ENCODE measurements around the gene SCGB1D1.

Gene SCGB1D1

DNA sequence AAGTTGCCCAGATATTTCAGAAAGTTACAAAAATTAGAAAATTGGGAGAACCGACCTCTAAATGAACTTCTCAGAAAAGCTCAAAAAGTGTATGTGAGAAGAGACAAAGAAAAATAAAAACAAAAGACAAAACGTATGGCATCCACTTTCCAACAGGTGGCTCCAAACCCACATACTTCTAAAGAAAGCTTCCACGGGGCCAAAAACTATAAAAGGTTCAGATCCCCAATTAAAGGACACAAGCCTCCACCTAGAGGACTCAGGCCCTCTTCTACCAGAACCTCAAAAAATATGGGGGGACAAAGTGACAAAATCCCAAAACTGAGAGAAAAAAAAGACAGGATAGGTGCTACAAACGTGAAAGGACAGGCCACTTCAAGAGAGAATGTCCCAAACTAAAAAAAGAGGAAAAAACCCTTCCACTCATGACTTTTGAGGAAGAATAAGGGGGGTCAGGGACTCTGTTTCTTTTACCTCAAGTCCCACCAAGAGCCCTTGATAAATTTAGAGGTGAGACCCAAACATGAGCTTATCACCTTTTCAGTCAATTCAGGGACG is 27.3 kb downstream of the SCGB1D1 start:
- H3K27me3 ChIP-seq (ENCODE audit: control insufficient read depth in 5 of 5, insufficient read depth in 4 of 5, low read length in 5 of 5): no peaks in the 10 kb centered on the region
- no peak overlapping the region for H3K9ac ChIP-seq (ENCODE audit: low read length in 5 of 5)
- peaks cover 0 to 6% (median 5%) of the 10 kb centered on the region in 5 donors for H3K9me3 ChIP-seq (ENCODE audit: control insufficient read depth in 5 of 5, low read length in 5 of 5)
- H3K36me3 ChIP-seq (ENCODE audit: control insufficient read depth in 5 of 5, insufficient read depth in 5 of 5, low read length in 5 of 5): no peaks in the 10 kb centered on the region
- H3K27ac ChIP-seq (ENCODE audit: low read depth, low read length): no peak overlapping the region
- no peaks in the 10 kb centered on the region for H3K4me1 ChIP-seq (ENCODE audit: control insufficient read depth in 5 of 5, insufficient read depth in 5 of 5, low read length in 5 of 5)
- H3K4me3 ChIP-seq (ENCODE audit: low read depth in 1 of 5, low read length in 5 of 5): no peak overlapping the region

DNA sequence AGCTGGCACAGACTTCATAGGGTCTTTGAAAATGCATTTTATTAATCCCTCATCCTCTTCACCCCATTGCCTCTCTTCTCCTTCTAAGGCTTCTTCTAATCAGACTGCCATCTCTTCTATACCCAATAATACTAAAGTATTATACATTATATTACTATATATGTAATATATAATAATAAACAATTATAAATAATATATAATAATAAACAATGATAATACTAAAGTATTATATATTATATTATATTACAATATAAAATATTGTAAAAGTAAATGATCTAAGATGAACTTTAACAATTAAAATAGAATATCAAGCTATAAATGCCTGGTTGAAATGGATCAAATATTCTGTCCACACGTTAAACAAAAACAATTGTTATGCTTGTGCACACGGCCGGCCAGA is 31.5 kb downstream of the SCGB1D1 start:
- Histone ChIP-seq H3K27me3 (ENCODE audit: control insufficient read depth in 5 of 5, insufficient read depth in 4 of 5, low read length in 5 of 5) (no peaks in the 10 kb centered on the region), H3K36me3 (ENCODE audit: control insufficient read depth in 5 of 5, insufficient read depth in 5 of 5, low read length in 5 of 5) (no peaks in the 10 kb centered on the region), H3K9ac (ENCODE audit: low read length in 5 of 5) (no peak overlapping the region), H3K27ac (ENCODE audit: low read depth, low read length) (no peak overlapping the region), H3K4me3 (ENCODE audit: low read depth in 1 of 5, low read length in 5 of 5) (no peak overlapping the region), H3K4me1 (ENCODE audit: control insufficient read depth in 5 of 5, insufficient read depth in 5 of 5, low read length in 5 of 5) (no peaks in the 10 kb centered on the region), H3K9me3 (ENCODE audit: control insufficient read depth in 5 of 5, low read length in 5 of 5) (peaks cover 14 to 36% (median 23%) of the 10 kb centered on the region in 5 donors)

DNA sequence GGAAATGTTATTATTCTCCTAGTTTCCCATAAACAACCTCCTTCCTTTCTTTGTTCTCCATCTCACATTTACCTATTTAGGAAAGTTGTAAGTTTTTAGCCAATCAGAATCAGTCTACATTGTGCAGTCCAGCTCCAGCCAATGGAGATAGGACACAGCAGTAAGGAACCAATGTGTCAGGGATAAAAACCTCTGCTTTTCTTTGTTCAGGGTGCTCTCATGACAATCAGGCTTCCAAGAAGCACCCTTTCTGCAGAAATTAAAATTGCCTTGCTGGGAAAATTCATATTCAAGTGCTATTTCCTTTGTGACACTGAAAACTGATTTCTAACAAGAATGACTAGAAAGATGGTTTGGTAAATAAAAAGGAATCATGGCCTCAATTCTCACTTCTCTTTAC is 33.1 kb downstream of the SCGB1D1 start:
- H3K4me1 ChIP-seq (ENCODE audit: control insufficient read depth in 5 of 5, insufficient read depth in 5 of 5, low read length in 5 of 5): no peaks in the 10 kb centered on the region
- peaks cover 14 to 36% (median 23%) of the 10 kb centered on the region in 5 donors for H3K9me3 ChIP-seq (ENCODE audit: control insufficient read depth in 5 of 5, low read length in 5 of 5)
- no peak overlapping the region for H3K4me3 ChIP-seq (ENCODE audit: low read depth in 1 of 5, low read length in 5 of 5)
- H3K27ac ChIP-seq (ENCODE audit: low read depth, low read length): no peak overlapping the region
- H3K36me3 ChIP-seq (ENCODE audit: control insufficient read depth in 5 of 5, insufficient read depth in 5 of 5, low read length in 5 of 5): no peaks in the 10 kb centered on the region
- H3K27me3 ChIP-seq (ENCODE audit: control insufficient read depth in 5 of 5, insufficient read depth in 4 of 5, low read length in 5 of 5): no peaks in the 10 kb centered on the region
- H3K9ac ChIP-seq (ENCODE audit: low read length in 5 of 5): no peak overlapping the region

DNA sequence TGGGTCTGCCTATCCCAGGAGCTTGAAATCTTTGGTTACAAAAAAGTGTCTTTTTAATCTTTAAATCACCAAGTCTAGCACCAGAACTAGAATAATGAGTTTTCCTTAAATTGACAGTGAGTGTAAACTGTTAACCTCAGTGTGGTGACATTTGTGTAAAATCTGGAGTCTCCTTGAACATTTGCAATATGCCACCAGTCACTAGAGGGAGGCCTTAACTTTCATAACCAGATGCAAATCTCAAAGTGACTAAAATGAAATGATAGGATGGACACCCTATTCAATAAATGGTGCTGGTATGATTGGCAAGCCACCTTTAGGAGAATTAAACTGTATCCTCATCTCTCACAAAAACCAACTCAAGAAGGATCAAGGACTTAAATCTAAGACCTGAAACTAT is 43.7 kb downstream of the SCGB1D1 start:
- peaks cover 0 to 7% (median 3%) of the 10 kb centered on the region in 5 donors for H3K27me3 ChIP-seq (ENCODE audit: control insufficient read depth in 5 of 5, insufficient read depth in 4 of 5, low read length in 5 of 5)
- H3K4me3 ChIP-seq (ENCODE audit: low read depth in 1 of 5, low read length in 5 of 5): no peak overlapping the region
- no peak overlapping the region for H3K9ac ChIP-seq (ENCODE audit: low read length in 5 of 5)
- H3K9me3 ChIP-seq (ENCODE audit: control insufficient read depth in 5 of 5, low read length in 5 of 5): no peaks in the 10 kb centered on the region
- no peak overlapping the region for H3K27ac ChIP-seq (ENCODE audit: low read depth, low read length)
- no peaks in the 10 kb centered on the region for H3K4me1 ChIP-seq (ENCODE audit: control insufficient read depth in 5 of 5, insufficient read depth in 5 of 5, low read length in 5 of 5)
- H3K36me3 ChIP-seq (ENCODE audit: control insufficient read depth in 5 of 5, insufficient read depth in 5 of 5, low read length in 5 of 5): no peaks in the 10 kb centered on the region

DNA sequence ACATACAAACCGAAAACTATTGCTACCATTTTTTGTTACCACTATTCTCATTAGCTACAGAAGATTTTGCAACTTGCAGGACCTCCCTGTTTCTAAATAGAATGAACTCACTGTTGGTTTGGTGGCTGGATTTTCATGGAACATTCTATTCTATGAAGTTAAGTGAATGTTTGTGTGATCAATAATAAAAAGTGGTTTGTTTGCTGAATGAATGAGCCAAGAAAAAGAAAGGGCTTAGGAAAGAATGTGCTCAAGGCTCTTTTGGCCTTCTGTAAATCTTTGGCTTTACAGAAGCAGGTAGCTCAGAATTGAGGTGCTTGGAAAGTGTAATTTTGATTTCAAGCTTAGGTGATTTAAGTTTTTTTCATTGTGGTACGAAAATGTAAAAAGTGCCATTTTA is 46.2 kb downstream of the SCGB1D1 start:
- no peaks in the 10 kb centered on the region for H3K9me3 ChIP-seq (ENCODE audit: control insufficient read depth in 5 of 5, low read length in 5 of 5)
- H3K27me3 ChIP-seq (ENCODE audit: control insufficient read depth in 5 of 5, insufficient read depth in 4 of 5, low read length in 5 of 5): peaks cover 0 to 8% (median 3%) of the 10 kb centered on the region in 5 donors
- H3K9ac ChIP-seq (ENCODE audit: low read length in 5 of 5): no peak overlapping the region
- no peaks in the 10 kb centered on the region for H3K4me1 ChIP-seq (ENCODE audit: control insufficient read depth in 5 of 5, insufficient read depth in 5 of 5, low read length in 5 of 5)
- no peaks in the 10 kb centered on the region for H3K36me3 ChIP-seq (ENCODE audit: control insufficient read depth in 5 of 5, insufficient read depth in 5 of 5, low read length in 5 of 5)
- H3K4me3 ChIP-seq (ENCODE audit: low read depth in 1 of 5, low read length in 5 of 5): no peak overlapping the region
- H3K27ac ChIP-seq (ENCODE audit: low read depth, low read length): no peak overlapping the region

DNA sequence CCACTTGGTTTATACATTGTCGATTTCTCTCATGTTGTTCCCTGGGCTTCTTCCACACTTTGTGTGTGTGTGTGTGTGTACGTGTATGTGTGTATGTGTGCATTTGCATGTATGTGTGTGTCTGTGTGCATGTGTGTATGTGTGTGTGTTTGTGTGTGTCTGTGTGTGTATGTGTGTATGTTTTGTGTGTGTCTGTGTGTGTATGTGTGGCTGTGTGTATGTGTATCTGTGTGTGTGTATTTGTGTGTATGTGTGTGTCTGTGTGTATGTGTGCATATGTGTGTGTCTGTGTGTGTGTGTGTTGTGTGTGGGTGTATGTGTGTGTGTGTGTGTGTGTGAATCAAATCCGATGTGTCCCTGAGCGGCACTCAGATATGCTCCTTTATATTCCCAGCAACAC is 47.5 kb downstream of the SCGB1D1 start:
- no peak overlapping the region for H3K9ac ChIP-seq (ENCODE audit: low read length in 5 of 5)
- H3K4me1 ChIP-seq (ENCODE audit: control insufficient read depth in 5 of 5, insufficient read depth in 5 of 5, low read length in 5 of 5): no peaks in the 10 kb centered on the region
- H3K4me3 ChIP-seq (ENCODE audit: low read depth in 1 of 5, low read length in 5 of 5): no peak overlapping the region
- H3K36me3 ChIP-seq (ENCODE audit: control insufficient read depth in 5 of 5, insufficient read depth in 5 of 5, low read length in 5 of 5): no peaks in the 10 kb centered on the region
- H3K27me3 ChIP-seq (ENCODE audit: control insufficient read depth in 5 of 5, insufficient read depth in 4 of 5, low read length in 5 of 5): peaks cover 2 to 14% (median 11%) of the 10 kb centered on the region in 5 donors
- no peaks in the 10 kb centered on the region for H3K9me3 ChIP-seq (ENCODE audit: control insufficient read depth in 5 of 5, low read length in 5 of 5)
- no peak overlapping the region for H3K27ac ChIP-seq (ENCODE audit: low read depth, low read length)

DNA sequence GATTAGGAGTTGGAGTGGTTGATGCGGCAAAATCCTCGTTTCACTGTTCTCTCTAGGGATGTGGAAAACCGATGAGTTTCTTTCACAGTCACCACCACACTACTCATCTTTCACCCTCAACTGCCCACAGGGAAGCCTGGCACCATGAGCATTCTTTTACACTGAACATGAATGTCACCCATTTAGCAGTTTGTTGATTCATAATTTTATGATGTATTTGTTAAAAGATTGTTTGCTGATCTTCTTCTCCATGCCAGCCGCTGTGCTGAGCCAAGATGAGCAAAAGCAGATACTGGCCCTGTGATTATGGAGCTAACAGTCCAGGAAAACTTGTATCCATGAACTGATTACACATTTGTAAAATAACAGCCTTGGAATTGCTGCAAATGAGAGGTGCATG is 48.1 kb downstream of the SCGB1D1 start:
- no peak overlapping the region for H3K27ac ChIP-seq (ENCODE audit: low read depth, low read length)
- no peaks in the 10 kb centered on the region for H3K9me3 ChIP-seq (ENCODE audit: control insufficient read depth in 5 of 5, low read length in 5 of 5)
- H3K36me3 ChIP-seq (ENCODE audit: control insufficient read depth in 5 of 5, insufficient read depth in 5 of 5, low read length in 5 of 5): no peaks in the 10 kb centered on the region
- peaks cover 2 to 17% (median 8%) of the 10 kb centered on the region in 5 donors for H3K27me3 ChIP-seq (ENCODE audit: control insufficient read depth in 5 of 5, insufficient read depth in 4 of 5, low read length in 5 of 5)
- no peak overlapping the region for H3K9ac ChIP-seq (ENCODE audit: low read length in 5 of 5)
- no peaks in the 10 kb centered on the region for H3K4me1 ChIP-seq (ENCODE audit: control insufficient read depth in 5 of 5, insufficient read depth in 5 of 5, low read length in 5 of 5)
- H3K4me3 ChIP-seq (ENCODE audit: low read depth in 1 of 5, low read length in 5 of 5): no peak overlapping the region

DNA sequence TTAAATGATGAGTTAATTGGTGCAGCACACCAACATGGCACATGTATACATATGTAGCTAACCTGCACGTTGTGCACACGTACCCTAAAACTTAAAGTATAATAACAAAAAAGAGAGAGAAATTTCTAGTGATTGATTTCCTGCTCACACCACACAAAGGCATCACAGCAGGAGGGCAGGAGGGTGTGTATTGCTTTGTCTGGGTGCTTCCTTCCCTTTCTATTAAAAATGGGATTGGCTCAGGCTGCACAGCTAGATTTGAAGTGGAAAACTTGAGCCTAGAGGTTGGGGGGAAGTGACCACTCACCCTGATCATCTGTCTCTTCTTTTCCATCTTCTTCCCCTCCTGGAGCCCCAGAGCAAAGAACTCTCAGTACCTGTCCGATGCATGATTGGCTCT is 51.1 kb downstream of the SCGB1D1 start:
- Histone ChIP-seq H3K9ac (ENCODE audit: low read length in 5 of 5) (no peak overlapping the region), H3K4me3 (ENCODE audit: low read depth in 1 of 5, low read length in 5 of 5) (no peak overlapping the region), H3K9me3 (ENCODE audit: control insufficient read depth in 5 of 5, low read length in 5 of 5) (no peaks in the 10 kb centered on the region), H3K4me1 (ENCODE audit: control insufficient read depth in 5 of 5, insufficient read depth in 5 of 5, low read length in 5 of 5) (no peaks in the 10 kb centered on the region), H3K36me3 (ENCODE audit: control insufficient read depth in 5 of 5, insufficient read depth in 5 of 5, low read length in 5 of 5) (no peaks in the 10 kb centered on the region), H3K27ac (ENCODE audit: low read depth, low read length) (no peak overlapping the region), H3K27me3 (ENCODE audit: control insufficient read depth in 5 of 5, insufficient read depth in 4 of 5, low read length in 5 of 5) (peaks cover 1 to 23% (median 11%) of the 10 kb centered on the region in 5 donors)

DNA sequence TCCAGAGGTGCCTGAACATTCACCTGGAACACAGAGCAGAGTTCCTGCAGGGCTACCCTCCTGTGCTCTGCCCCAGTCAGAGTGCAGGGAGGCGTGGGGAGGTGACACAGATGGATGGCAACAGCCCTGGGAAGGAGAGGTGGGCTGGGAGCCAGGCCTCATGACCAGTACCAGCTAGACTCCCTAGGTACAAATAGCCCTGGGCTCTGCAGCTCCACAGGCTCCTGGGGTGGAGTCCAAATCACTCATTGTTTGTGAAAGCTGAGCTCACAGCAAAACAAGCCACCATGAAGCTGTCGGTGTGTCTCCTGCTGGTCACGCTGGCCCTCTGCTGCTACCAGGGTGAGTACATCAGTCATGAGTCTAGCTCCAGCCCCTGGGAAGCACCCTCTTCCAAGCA is 52.0 kb downstream of the SCGB1D1 start, which contains the start of gene SCGB1D2:
SCGB1D2 (plus strand) TSS at position 219 of the 400 bp plus-strand sequence; CDS start at position 288, 69 bp downstream.
- H3K36me3 ChIP-seq (ENCODE audit: control insufficient read depth in 5 of 5, insufficient read depth in 5 of 5, low read length in 5 of 5): no peaks in the 10 kb centered on the region
- H3K9ac ChIP-seq (ENCODE audit: low read length in 5 of 5): no peak within 1 kb of the TSS
- no peaks in the 10 kb centered on the region for H3K9me3 ChIP-seq (ENCODE audit: control insufficient read depth in 5 of 5, low read length in 5 of 5)
- H3K27ac ChIP-seq (ENCODE audit: low read depth, low read length): no peak within 1 kb of the TSS
- peaks cover 4 to 23% (median 11%) of the 10 kb centered on the region in 5 donors for H3K27me3 ChIP-seq (ENCODE audit: control insufficient read depth in 5 of 5, insufficient read depth in 4 of 5, low read length in 5 of 5)
- no peaks in the 10 kb centered on the region for H3K4me1 ChIP-seq (ENCODE audit: control insufficient read depth in 5 of 5, insufficient read depth in 5 of 5, low read length in 5 of 5)
- H3K4me3 ChIP-seq (ENCODE audit: low read depth in 1 of 5, low read length in 5 of 5): no peak within 1 kb of the TSS

Measured in subcutaneous abdominal adipose tissue (tissue), 5 donors.